Muscle layer of colon (tissue), 2 donors: Measurements from ENCODE around the gene CBX7.

ENCODE experiments used
- H3K27ac ChIP-seq: one replicate; pipeline ENCODE4 v1.7.0; 2013; ENCODE audit warnings: low read depth, mild to moderate bottlenecking, low read length, moderate library complexity
- H3K27me3 ChIP-seq, 2 donors: one replicate each; pipeline ENCODE4 v1.7.0; 2013; ENCODE audit warnings: low read length in 2 of 2, mild to moderate bottlenecking in 2 of 2; ENCODE audit not compliant: insufficient read depth in 2 of 2, control insufficient read depth in 1 of 2
- H3K36me3 ChIP-seq: one replicate; pipeline ENCODE4 v1.7.0; 2013; ENCODE audit warnings: mild to moderate bottlenecking, low read length; ENCODE audit not compliant: insufficient read depth
- H3K4me1 ChIP-seq: one replicate; pipeline ENCODE4 v1.7.0; 2013; ENCODE audit warnings: mild to moderate bottlenecking, low read length; ENCODE audit not compliant: insufficient read depth
- H3K4me3 ChIP-seq, 2 donors: one replicate each; pipeline ENCODE4 v1.7.0; 2013; ENCODE audit warnings: low read length in 2 of 2, low read depth in 1 of 2, mild to moderate bottlenecking in 1 of 2, moderate library complexity in 1 of 2
- H3K9ac ChIP-seq: one replicate; pipeline ENCODE4 v1.7.0; 2013; ENCODE audit warnings: low read length
- H3K9me3 ChIP-seq: one replicate; pipeline ENCODE4 v1.7.0; 2013; ENCODE audit warnings: mild to moderate bottlenecking, low read length
- donor health status: abdominal sarcoma.
- donor health status: Adenocarcinoma of cecum.

The CBX7 gene

GRCh38 chr22:39092111-39092862 is 60.2 kb downstream of the CBX7 start:
- no peak overlapping the region for H3K27ac ChIP-seq
- no peaks in the 10 kb centered on the region for H3K9me3 ChIP-seq
- H3K4me3 ChIP-seq = no peak overlapping the region
- H3K9ac ChIP-seq = no peak overlapping the region
- H3K36me3 ChIP-seq = no peaks in the 10 kb centered on the region
- H3K27me3 ChIP-seq = no peaks in the 10 kb centered on the region
- H3K4me1 ChIP-seq = no peaks in the 10 kb centered on the region

GRCh38 chr22:39091126-39092081 is 61.1 kb downstream of the CBX7 start:
- H3K9ac ChIP-seq = no peak overlapping the region
- H3K27ac ChIP-seq = no peak overlapping the region
- H3K36me3 ChIP-seq = no peaks in the 10 kb centered on the region
- H3K4me1 ChIP-seq = no peaks in the 10 kb centered on the region
- no peaks in the 10 kb centered on the region for H3K9me3 ChIP-seq
- H3K27me3 ChIP-seq = no peaks in the 10 kb centered on the region
- H3K4me3 ChIP-seq = no peak overlapping the region

GRCh38 chr22:39090426-39091064 is 61.9 kb downstream of the CBX7 start:
- no peak overlapping the region for H3K9ac ChIP-seq
- no peaks in the 10 kb centered on the region for H3K36me3 ChIP-seq
- H3K4me3 ChIP-seq = no peak overlapping the region
- H3K27ac ChIP-seq = no peak overlapping the region
- H3K9me3 ChIP-seq = no peaks in the 10 kb centered on the region
- no peaks in the 10 kb centered on the region for H3K4me1 ChIP-seq
- H3K27me3 ChIP-seq = no peaks in the 10 kb centered on the region

- Histone ChIP-seq H3K4me3 (no peak overlapping the region), H3K4me1 (no peaks in the 10 kb centered on the region), H3K9me3 (no peaks in the 10 kb centered on the region), H3K27me3 (no peaks in the 10 kb centered on the region), H3K27ac (no peak overlapping the region), H3K9ac (no peak overlapping the region), H3K36me3 (no peaks in the 10 kb centered on the region)
Observed at GRCh38 chr22:39089928-39090327, 62.6 kb downstream of the CBX7 start.

GRCh38 chr22:39088685-39089032 is 63.8 kb downstream of the CBX7 start:
- Histone ChIP-seq H3K4me3 (no peak overlapping the region), H3K9me3 (no peaks in the 10 kb centered on the region), H3K36me3 (no peaks in the 10 kb centered on the region), H3K27me3 (no peaks in the 10 kb centered on the region), H3K4me1 (no peaks in the 10 kb centered on the region), H3K9ac (no peak overlapping the region), H3K27ac (no peak overlapping the region)

- no peaks in the 10 kb centered on the region for H3K9me3 ChIP-seq
- H3K27me3 ChIP-seq = no peaks in the 10 kb centered on the region
- H3K9ac ChIP-seq = no peak overlapping the region
- no peaks in the 10 kb centered on the region for H3K4me1 ChIP-seq
- H3K27ac ChIP-seq = no peak overlapping the region
- H3K4me3 ChIP-seq = no peak overlapping the region
- no peaks in the 10 kb centered on the region for H3K36me3 ChIP-seq
Observed at GRCh38 chr22:39087881-39088684, 64.4 kb downstream of the CBX7 start.

GRCh38 chr22:39087098-39087497 is 65.4 kb downstream of the CBX7 start:
- H3K9ac ChIP-seq = no peak overlapping the region
- no peak overlapping the region for H3K27ac ChIP-seq
- H3K4me3 ChIP-seq = no peak overlapping the region
- no peaks in the 10 kb centered on the region for H3K27me3 ChIP-seq
- H3K4me1 ChIP-seq = no peaks in the 10 kb centered on the region
- H3K9me3 ChIP-seq = no peaks in the 10 kb centered on the region
- peaks cover 2% of the 10 kb centered on the region for H3K36me3 ChIP-seq

- Histone ChIP-seq H3K36me3 (peaks cover 15% of the 10 kb centered on the region), H3K4me1 (no peaks in the 10 kb centered on the region), H3K27ac (no peak overlapping the region), H3K9me3 (no peaks in the 10 kb centered on the region), H3K27me3 (no peaks in the 10 kb centered on the region), H3K4me3 (no peak overlapping the region), H3K9ac (no peak overlapping the region)
Observed at GRCh38 chr22:39084666-39085065, 67.8 kb downstream of the CBX7 start.

- Histone ChIP-seq H3K27ac (no peak overlapping the region), H3K9me3 (no peaks in the 10 kb centered on the region), H3K4me3 (no peak overlapping the region), H3K9ac (no peak overlapping the region), H3K36me3 (peaks cover 15% of the 10 kb centered on the region), H3K27me3 (no peaks in the 10 kb centered on the region), H3K4me1 (peaks cover 1% of the 10 kb centered on the region)
Observed at GRCh38 chr22:39083212-39084165, 69.0 kb downstream of the CBX7 start.

GRCh38 chr22:39081598-39081997 is 70.9 kb downstream of the CBX7 start:
- Histone ChIP-seq H3K9me3 (no peaks in the 10 kb centered on the region), H3K4me3 (no peak overlapping the region), H3K27ac (no peak overlapping the region), H3K4me1 (peaks cover 13% of the 10 kb centered on the region), H3K9ac (no peak overlapping the region), H3K36me3 (peaks cover 15% of the 10 kb centered on the region), H3K27me3 (no peaks in the 10 kb centered on the region)
